Body of pancreas (tissue), 4 donors: ENCODE results near the gene NOG.

ENCODE experiments used
- CTCF ChIP-seq, 7 experiments: fragments of 450-650 bp in 4 of 7; fragments of 200-600 bp in 3 of 7; sonication (generic) in 3 of 7; IDR thresholded peaks; one replicate each; pipeline ENCODE4 v1.5.1; 2016 to 2019; ENCODE audit warnings: antibody characterized with exemption in 7 of 7
- POLR2A ChIP-seq, 3 donors: fragments of 450-650 bp; IDR thresholded peaks; one replicate each; pipeline ENCODE4 v1.6.1; 2016; ENCODE audit warnings: antibody characterized with exemption in 3 of 3, mild to moderate bottlenecking in 2 of 3

- TF ChIP-seq CTCF (IDR thresholded peaks at IDR 0.05) (no peak), POLR2A (IDR thresholded peaks at IDR 0.05) (no peak)
Observed at GRCh38 chr17:56593086-56593645, 333 bp upstream of the NOG start.
